Measurements from ENCODE around the gene PLPP6. TPM values are rescaled to one million over a fixed set of nuclear protein-coding genes. Genes with fewer than 3 reads are reported as not detected.

The PLPP6 gene
- total and polyA plus RNA-seq, 4 donors, result 3.8 to 6.9 (median 5.2) TPM

DNA sequence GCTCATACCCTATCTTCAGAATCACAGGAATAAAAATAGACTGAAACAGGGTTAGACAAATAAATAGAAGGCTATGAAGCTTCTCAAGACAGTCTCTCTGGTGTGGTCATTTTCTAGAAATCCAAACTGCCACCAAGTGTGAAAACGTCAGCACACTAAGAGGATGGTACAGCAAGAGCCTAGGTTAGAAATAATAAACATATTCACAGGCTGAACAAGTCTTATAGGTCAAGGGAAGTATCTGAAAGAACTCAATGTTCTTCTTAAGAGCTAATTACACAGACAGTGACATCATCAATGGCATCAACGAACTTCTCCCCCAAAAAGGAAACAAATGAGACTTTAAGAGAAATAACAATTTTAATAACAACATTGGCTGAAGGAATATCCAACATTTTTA is 22.7 kb upstream of the PLPP6 start:
- Histone ChIP-seq H3K36me3 (ENCODE audit: control insufficient read depth in 4 of 4, insufficient read depth in 4 of 4, low read length in 4 of 4) (peaks cover 0 to 2% (median 0%) of the 10 kb centered on the region in 4 donors), H3K9me3 (ENCODE audit: control insufficient read depth in 4 of 4, insufficient read depth in 3 of 4, low read length in 3 of 4) (no peaks in the 10 kb centered on the region), H3K27ac (ENCODE audit: low read depth in 1 of 2, low read length in 1 of 2) (no peak overlapping the region), H3K27me3 (ENCODE audit: control insufficient read depth in 3 of 3, insufficient read depth in 3 of 3, low read length in 2 of 3) (no peaks in the 10 kb centered on the region), H3K9ac (ENCODE audit: insufficient read depth in 1 of 2, low read length in 2 of 2) (no peak overlapping the region), H3K4me3 (no peak overlapping the region), H3K4me1 (ENCODE audit: control insufficient read depth in 5 of 5, insufficient read depth in 5 of 5, low read length in 5 of 5) (no peaks in the 10 kb centered on the region)
- TF ChIP-seq, protein P1, sequence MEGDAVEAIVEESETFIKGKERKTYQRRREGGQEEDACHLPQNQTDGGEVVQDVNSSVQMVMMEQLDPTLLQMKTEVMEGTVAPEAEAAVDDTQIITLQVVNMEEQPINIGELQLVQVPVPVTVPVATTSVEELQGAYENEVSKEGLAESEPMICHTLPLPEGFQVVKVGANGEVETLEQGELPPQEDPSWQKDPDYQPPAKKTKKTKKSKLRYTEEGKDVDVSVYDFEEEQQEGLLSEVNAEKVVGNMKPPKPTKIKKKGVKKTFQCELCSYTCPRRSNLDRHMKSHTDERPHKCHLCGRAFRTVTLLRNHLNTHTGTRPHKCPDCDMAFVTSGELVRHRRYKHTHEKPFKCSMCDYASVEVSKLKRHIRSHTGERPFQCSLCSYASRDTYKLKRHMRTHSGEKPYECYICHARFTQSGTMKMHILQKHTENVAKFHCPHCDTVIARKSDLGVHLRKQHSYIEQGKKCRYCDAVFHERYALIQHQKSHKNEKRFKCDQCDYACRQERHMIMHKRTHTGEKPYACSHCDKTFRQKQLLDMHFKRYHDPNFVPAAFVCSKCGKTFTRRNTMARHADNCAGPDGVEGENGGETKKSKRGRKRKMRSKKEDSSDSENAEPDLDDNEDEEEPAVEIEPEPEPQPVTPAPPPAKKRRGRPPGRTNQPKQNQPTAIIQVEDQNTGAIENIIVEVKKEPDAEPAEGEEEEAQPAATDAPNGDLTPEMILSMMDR (IDR thresholded peaks at IDR 0.05; ENCODE audit: control extremely low read depth, extremely low read depth), result no peak
- no peak for DNase-seq
- no peak for ATAC-seq (ENCODE audit: insufficient read depth, low FRiP score)
- 50 to 59% methylated on average over 2 of the region's 2 CpGs for WGBS, 2 donors

GRCh38 chr9:4640027-4640426 is 22.1 kb upstream of the PLPP6 start:
- DNase-seq (peak; percentile 15 to 41 (median 26)), ATAC-seq (ENCODE audit: insufficient read depth, low FRiP score) (no peak)
- 65 to 66% methylated on average over 2 of the region's 2 CpGs for WGBS, 2 donors
- Histone ChIP-seq H3K27ac (ENCODE audit: low read depth in 1 of 2, low read length in 1 of 2) (no peak overlapping the region), H3K36me3 (ENCODE audit: control insufficient read depth in 4 of 4, insufficient read depth in 4 of 4, low read length in 4 of 4) (peaks cover 0 to 2% (median 0%) of the 10 kb centered on the region in 4 donors), H3K9me3 (ENCODE audit: control insufficient read depth in 4 of 4, insufficient read depth in 3 of 4, low read length in 3 of 4) (no peaks in the 10 kb centered on the region), H3K4me3 (no peak overlapping the region), H3K27me3 (ENCODE audit: control insufficient read depth in 3 of 3, insufficient read depth in 3 of 3, low read length in 2 of 3) (no peaks in the 10 kb centered on the region), H3K9ac (ENCODE audit: insufficient read depth in 1 of 2, low read length in 2 of 2) (no peak overlapping the region), H3K4me1 (ENCODE audit: control insufficient read depth in 5 of 5, insufficient read depth in 5 of 5, low read length in 5 of 5) (no peaks in the 10 kb centered on the region)
- TF ChIP-seq, protein P1 (IDR thresholded peaks at IDR 0.05; ENCODE audit: control extremely low read depth, extremely low read depth), result no peak

GRCh38 chr9:4642351-4642750 is 19.7 kb upstream of the PLPP6 start:
- no peak for ATAC-seq (ENCODE audit: insufficient read depth, low FRiP score)
- no peak overlapping the region for H3K27ac ChIP-seq (ENCODE audit: low read depth in 1 of 2, low read length in 1 of 2)
- 94 to 96% methylated on average over 2 of the region's 2 CpGs for WGBS, 2 donors
- H3K4me1 ChIP-seq (ENCODE audit: control insufficient read depth in 5 of 5, insufficient read depth in 5 of 5, low read length in 5 of 5), result no peaks in the 10 kb centered on the region
- H3K36me3 ChIP-seq (ENCODE audit: control insufficient read depth in 4 of 4, insufficient read depth in 4 of 4, low read length in 4 of 4), result peaks cover 0 to 2% (median 0%) of the 10 kb centered on the region in 4 donors
- H3K9me3 ChIP-seq (ENCODE audit: control insufficient read depth in 4 of 4, insufficient read depth in 3 of 4, low read length in 3 of 4), result no peaks in the 10 kb centered on the region
- H3K4me3 ChIP-seq, result no peak overlapping the region
- TF ChIP-seq, protein P1 (IDR thresholded peaks at IDR 0.05; ENCODE audit: control extremely low read depth, extremely low read depth), result no peak
- no peak overlapping the region for H3K9ac ChIP-seq (ENCODE audit: insufficient read depth in 1 of 2, low read length in 2 of 2)
- no peaks in the 10 kb centered on the region for H3K27me3 ChIP-seq (ENCODE audit: control insufficient read depth in 3 of 3, insufficient read depth in 3 of 3, low read length in 2 of 3)
- DNase-seq, result no peak

GRCh38 chr9:4654084-4654483 is 8.0 kb upstream of the PLPP6 start:
- TF ChIP-seq, protein P1 (IDR thresholded peaks at IDR 0.05; ENCODE audit: control extremely low read depth, extremely low read depth), result no peak
- no peak overlapping the region for H3K27ac ChIP-seq (ENCODE audit: low read depth in 1 of 2, low read length in 1 of 2)
- no peaks in the 10 kb centered on the region for H3K27me3 ChIP-seq (ENCODE audit: control insufficient read depth in 3 of 3, insufficient read depth in 3 of 3, low read length in 2 of 3)
- no peak overlapping the region for H3K9ac ChIP-seq (ENCODE audit: insufficient read depth in 1 of 2, low read length in 2 of 2)
- ATAC-seq (ENCODE audit: insufficient read depth, low FRiP score) (no peak), DNase-seq (no peak)
- no peak overlapping the region for H3K4me3 ChIP-seq
- no peaks in the 10 kb centered on the region for H3K4me1 ChIP-seq (ENCODE audit: control insufficient read depth in 5 of 5, insufficient read depth in 5 of 5, low read length in 5 of 5)
- 86 to 89% methylated on average over 9 of the region's 9 CpGs for WGBS, 2 donors
- H3K36me3 ChIP-seq (ENCODE audit: control insufficient read depth in 4 of 4, insufficient read depth in 4 of 4, low read length in 4 of 4), result peaks cover 0 to 3% (median 0%) of the 10 kb centered on the region in 4 donors
- no peaks in the 10 kb centered on the region for H3K9me3 ChIP-seq (ENCODE audit: control insufficient read depth in 4 of 4, insufficient read depth in 3 of 4, low read length in 3 of 4)

All from lung (tissue), 12 donors.